ENCODE results near the gene L1CAM. TPM values are rescaled to one million over a fixed set of nuclear protein-coding genes. Genes with fewer than 3 reads are reported as not detected.
A peak's percentile ranks its signal among the peaks of the same experiment; 100 is the strongest.
"Not testable (repeated sequence)": the region's sequence is repeated elsewhere in the genome, so short reads cannot be mapped to it uniquely, and the experiment has no call there.

Gene L1CAM
- total and polyA plus RNA-seq, 9 of the 15 experiments (the other 6 are each of a cell fraction or from before 2014, with no cell fraction given) = 0.09 to 0.86 (median 0.26) TPM; not detected in 3

- no peak for TF ChIP-seq MEF2D (tag; conservative IDR thresholded peaks at IDR 0.05; ENCODE audit: low read depth)
- peak; percentile 83 for TF ChIP-seq POLR2G (IDR thresholded peaks at IDR 0.05; ENCODE audit: low read depth, low read length)
- TF ChIP-seq E2F6 (IDR thresholded peaks at IDR 0.05; ENCODE audit: borderline replicate concordance in 1 of 2, extremely low read depth in 1 of 2, insufficient read depth in 1 of 2, insufficient read length in 1 of 2, low read depth in 1 of 2, low read length in 1 of 2, poor library complexity in 1 of 2, severe bottlenecking in 1 of 2) = peak in 1 of 2 experiments; percentile 59
- peak; percentile 27 to 41; a peak in 2 of 4 replicates for TF ChIP-seq NRF1 (conservative IDR thresholded peaks at IDR 0.05 in 1 of 2, IDR thresholded peaks at IDR 0.05 in 1 of 2)
- TF ChIP-seq RBM34 (IDR thresholded peaks at IDR 0.05; ENCODE audit: borderline replicate concordance, insufficient read depth, low read length) = no peak
These were observed 67.2 kb downstream of the L1CAM start (continued) for GRCh38 chrX:153818571-153819383.

GRCh38 chrX:153818064-153818463 lies 67.9 kb downstream of the L1CAM start:
- 77% methylated on average over 9 of the region's 9 CpGs for WGBS (ENCODE audit: insufficient coverage, low coverage, missing lambda C conversion rate)
- H3K27me3 ChIP-seq (ENCODE audit: control insufficient read depth in 2 of 2, insufficient read depth in 2 of 2, low read length in 2 of 2); FAIRE-seq; H3K9me1 ChIP-seq (ENCODE audit: control insufficient read depth, insufficient read depth, low read length); DNase-seq (ENCODE audit: extremely low read depth in 1 of 4, low spot score in 3 of 4); H3K27ac ChIP-seq (ENCODE audit: extremely low read depth, low read depth, low read length); H2AFZ ChIP-seq (ENCODE audit: low read depth, low read length); H3K79me2 ChIP-seq (ENCODE audit: control insufficient read depth, insufficient read depth, low read length); H3K4me3 ChIP-seq; ATAC-seq; intact Hi-C loops (cut with micrococcal nuclease); H3K9me3 ChIP-seq (replicated peaks; ENCODE audit: control insufficient read depth, insufficient read depth, low read depth, low read length); H3K9ac ChIP-seq (ENCODE audit: insufficient read depth in 1 of 2, low read depth in 2 of 2, low read length in 2 of 2); CTCF ChIA-PET (ENCODE audit: low intra/inter-chr PET ratio); H3K36me3 ChIP-seq (ENCODE audit: control insufficient read depth, insufficient read depth, low read length); H3K4me2 ChIP-seq (ENCODE audit: insufficient read depth, low read length); H4K20me1 ChIP-seq (replicated peaks; ENCODE audit: control insufficient read depth, insufficient read depth, low read length); BruUV-seq (replicated peaks): not testable (repeated sequence)
- in situ Hi-C loops (cut with MboI) = loop anchor here (5.0 kb wide), 1 partner anchor 321 kb away; no protein-coding TSS in a partner anchor
- POLR2A ChIA-PET = interaction anchor here (0.6 kb wide), 1 partner anchor 14 kb away, joined by 3 read pairs; no protein-coding TSS in a partner anchor
- peaks cover 5 to 18% of the 10 kb centered on the region in 2 experiments; a peak in 4 of 5 replicates for H3K4me1 ChIP-seq (replicated peaks in 1 of 2; ENCODE audit: control insufficient read depth in 2 of 2, insufficient read depth in 2 of 2, low read length in 2 of 2)

Measured in K562 (cell line).